Measurements from ENCODE around the gene RAI1.

The RAI1 gene

GRCh38 chr17:17771498-17772201 is 90.4 kb downstream of the RAI1 start:
- CTCF ChIA-PET, result interaction anchor here (1.0 to 1.4 kb wide), 2 partner anchors 14 to 148 kb away, joined by 3 read pairs; no protein-coding TSS in a partner anchor

GRCh38 chr17:17772231-17772630 is 91.0 kb downstream of the RAI1 start:
- ChIA-PET CTCF (no interaction called here), POLR2A (no interaction called here)
- TF ChIP-seq CTCF (IDR thresholded peaks at IDR 0.05; ENCODE audit: control extremely low read depth, extremely low read depth, low read depth, missing control alignments), result no peak
- DNase-seq (ENCODE audit: extremely low spot score), result no peak

More at GRCh38 chr17:17771498-17772201, 90.4 kb downstream of the RAI1 start:
- TF ChIP-seq CTCF (IDR thresholded peaks at IDR 0.05; ENCODE audit: control extremely low read depth, extremely low read depth, low read depth, missing control alignments), result no peak
- POLR2A ChIA-PET, result no interaction called here
- no peak for DNase-seq (ENCODE audit: extremely low spot score)

- ChIA-PET CTCF (interaction anchor here (1.2 to 2.1 kb wide), 4 partner anchors 12 to 145 kb away, joined by 3 to 7 read pairs (median 4); no protein-coding TSS in a partner anchor), POLR2A (no interaction called here)
- no peak for DNase-seq (ENCODE audit: extremely low spot score)
- TF ChIP-seq CTCF (IDR thresholded peaks at IDR 0.05; ENCODE audit: control extremely low read depth, extremely low read depth, low read depth, missing control alignments), result no peak
Observed at GRCh38 chr17:17774009-17774881, 93.0 kb downstream of the RAI1 start.

- CTCF ChIA-PET, result interaction anchor here (0.8 to 0.9 kb wide), 2 partner anchors 18 to 96 kb away, joined by 3 read pairs; no protein-coding TSS in a partner anchor
- POLR2A ChIA-PET, result interaction anchor here (0.6 kb wide), 1 partner anchor 94 kb away, joined by 4 read pairs; no protein-coding TSS in a partner anchor
- TF ChIP-seq CTCF (IDR thresholded peaks at IDR 0.05; ENCODE audit: control extremely low read depth, extremely low read depth, low read depth, missing control alignments), result no peak
- DNase-seq (ENCODE audit: extremely low spot score), result no peak
Observed at GRCh38 chr17:17776889-17777288, 95.6 kb downstream of the RAI1 start.

- POLR2A ChIA-PET, result no interaction called here
- CTCF ChIA-PET, result interaction anchor here (0.9 to 1.5 kb wide), 3 partner anchors 17 to 86 kb away, joined by 3 to 4 read pairs (median 3); no protein-coding TSS in a partner anchor
- no peak for TF ChIP-seq CTCF (IDR thresholded peaks at IDR 0.05; ENCODE audit: control extremely low read depth, extremely low read depth, low read depth, missing control alignments)
- DNase-seq (ENCODE audit: extremely low spot score), result no peak
Observed at GRCh38 chr17:17778308-17779014, 97.2 kb downstream of the RAI1 start.

Measured in GM10248 (cell line).